Esophagus squamous epithelium (tissue), 5 donors: ENCODE results near the gene PSMC4. TPM values are rescaled to one million over a fixed set of nuclear protein-coding genes. Genes with fewer than 3 reads are reported as not detected.

Source experiments
- DNase-seq: peaks from one replicate; lab custom pipeline; 2025; lab: John Stamatoyannopoulos, UW
- H3K27ac ChIP-seq, 4 donors: fragments of 200-600 bp; sonication (generic); one replicate each; pipeline ENCODE4 v1.5.1; 2016 to 2019; ENCODE audit warnings: mild to moderate bottlenecking in 1 of 4
- H3K27me3 ChIP-seq, 4 donors: fragments of 200-600 bp; sonication (generic); 1 replicate in 3 of 4; 2 replicates in 1 of 4; pipeline versions ENCODE4 v1.5.1 to v1.6.0; 2017 to 2021; ENCODE audit warnings: antibody characterized with exemption in 1 of 4
- H3K36me3 ChIP-seq, 3 donors: fragments of 200-600 bp; sonication (generic); one replicate each; pipeline ENCODE4 v1.5.1; 2016 to 2019
- H3K4me1 ChIP-seq, 3 donors: fragments of 200-600 bp; sonication (generic); one replicate each; pipeline ENCODE4 v1.5.1; 2017 to 2019
- H3K4me3 ChIP-seq, 4 donors: fragments of 200-600 bp; sonication (generic); 1 replicate in 3 of 4; 2 replicates in 1 of 4; pipeline ENCODE4 v1.5.1; 2016 to 2019; ENCODE audit warnings: mild to moderate bottlenecking in 2 of 4, moderate library complexity in 1 of 4
- H3K9me3 ChIP-seq, 3 donors: fragments of 200-600 bp; sonication (generic); one replicate each; pipeline ENCODE4 v1.5.1; 2016 to 2019
- POLR2A ChIP-seq, 4 donors: fragments of 450-650 bp; IDR thresholded peaks; one replicate each; pipeline ENCODE4 v1.6.1; 2017; ENCODE audit warnings: antibody characterized with exemption in 4 of 4, mild to moderate bottlenecking in 4 of 4, moderate library complexity in 3 of 4
- WGBS, 2 donors: methylation state at CpG; one replicate each; pipeline ENCODE4 v1.1.5; 2018; 5-methylcytosine and 5-hydroxymethylcytosine counted together
- intact Hi-C: fragments of 100-400 bp; cut with DNase I; formaldehyde crosslinking; loops from one replicate; pipeline ENCODE4 v1.15.0; 2022
- total RNA-seq, 4 donors: library from RNA; depleted of rRNA; stranded (reverse); fragments of >200 nt; gene quantifications; one replicate each; pipeline ENCODE4 v1.1.0, GENCODE V29; 2016
- TF ChIP-seq, protein P1 (sequence below), 6 experiments: fragments of 450-650 bp in 4 of 6; fragments of 200-600 bp in 2 of 6; sonication (generic) in 2 of 6; IDR thresholded peaks; one replicate each; pipeline ENCODE4 v1.5.1; 2016 to 2019; ENCODE audit warnings: antibody characterized with exemption in 6 of 6, mild to moderate bottlenecking in 4 of 6, moderate library complexity in 4 of 6
- donor health status: DM: yes; HTN: yes; CAD: no.

PSMC4 gene
- total RNA-seq, 4 donors from 2014 or later = 80.1 to 112 (median 94.8) TPM

DNA sequence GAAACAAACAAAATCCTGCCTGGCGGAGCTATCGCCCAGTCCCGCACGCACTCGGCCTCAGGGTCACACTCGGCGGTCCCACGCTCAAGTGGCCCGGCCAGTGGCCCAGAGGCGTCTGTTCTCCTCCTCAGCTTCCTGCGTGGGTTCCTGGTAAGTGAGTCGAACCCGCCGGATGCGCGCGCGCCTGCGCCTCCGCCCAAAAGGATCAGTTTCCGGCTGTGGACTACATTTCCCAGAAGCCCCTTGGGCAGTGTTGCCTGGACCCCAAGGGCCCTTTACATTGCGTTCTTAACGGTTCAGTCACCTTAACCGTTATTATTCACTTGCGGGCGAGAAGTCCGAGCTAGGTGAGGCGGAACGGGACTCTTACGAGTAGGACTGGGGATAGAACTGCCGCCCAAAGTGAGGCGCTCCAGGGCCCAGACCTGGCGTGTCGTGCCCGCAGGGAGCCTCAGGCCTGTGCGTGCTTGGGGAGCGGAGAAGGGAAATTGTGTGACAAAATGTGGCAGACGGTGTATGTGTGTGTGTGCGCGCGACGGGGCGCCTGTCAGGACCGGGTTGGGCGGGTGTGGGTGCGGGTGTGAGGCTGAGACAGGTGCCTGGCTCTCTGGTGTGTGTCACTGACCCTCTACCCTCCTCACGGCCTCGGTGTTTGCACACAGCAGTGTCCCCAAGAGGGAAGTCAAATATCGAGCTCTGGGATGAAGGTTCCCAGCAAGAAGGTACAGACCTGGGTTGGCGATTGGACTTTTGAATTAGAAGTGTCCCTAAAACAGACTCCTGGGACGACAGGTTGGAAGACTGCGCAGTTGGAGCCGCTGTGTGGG, 26.1 kb downstream of the PSMC4 start, which contains the start of gene ZNF546:
TSS of gene ZNF546 (plus strand) at position 250 of the 827 bp plus-strand sequence. CDS start 1,267 bp downstream, outside the sequence.
- peaks cover 0 to 12% (median 0%) of the 10 kb centered on the region in 3 donors for H3K36me3 ChIP-seq
- peak; percentile 50 for DNase-seq
- peak in 3 of 4 donors; percentile 72 to 90 (median 88) for TF ChIP-seq POLR2A (IDR thresholded peaks at IDR 0.05)
- TF ChIP-seq, protein P1, sequence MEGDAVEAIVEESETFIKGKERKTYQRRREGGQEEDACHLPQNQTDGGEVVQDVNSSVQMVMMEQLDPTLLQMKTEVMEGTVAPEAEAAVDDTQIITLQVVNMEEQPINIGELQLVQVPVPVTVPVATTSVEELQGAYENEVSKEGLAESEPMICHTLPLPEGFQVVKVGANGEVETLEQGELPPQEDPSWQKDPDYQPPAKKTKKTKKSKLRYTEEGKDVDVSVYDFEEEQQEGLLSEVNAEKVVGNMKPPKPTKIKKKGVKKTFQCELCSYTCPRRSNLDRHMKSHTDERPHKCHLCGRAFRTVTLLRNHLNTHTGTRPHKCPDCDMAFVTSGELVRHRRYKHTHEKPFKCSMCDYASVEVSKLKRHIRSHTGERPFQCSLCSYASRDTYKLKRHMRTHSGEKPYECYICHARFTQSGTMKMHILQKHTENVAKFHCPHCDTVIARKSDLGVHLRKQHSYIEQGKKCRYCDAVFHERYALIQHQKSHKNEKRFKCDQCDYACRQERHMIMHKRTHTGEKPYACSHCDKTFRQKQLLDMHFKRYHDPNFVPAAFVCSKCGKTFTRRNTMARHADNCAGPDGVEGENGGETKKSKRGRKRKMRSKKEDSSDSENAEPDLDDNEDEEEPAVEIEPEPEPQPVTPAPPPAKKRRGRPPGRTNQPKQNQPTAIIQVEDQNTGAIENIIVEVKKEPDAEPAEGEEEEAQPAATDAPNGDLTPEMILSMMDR (IDR thresholded peaks at IDR 0.05) = peak in 1 of 6 experiments; percentile 16
- peaks cover 0 to 8% (median 6%) of the 10 kb centered on the region in 3 donors for H3K9me3 ChIP-seq
- H3K27ac ChIP-seq = peak within 1 kb of the TSS; percentile 79 to 92 (median 92)
- 6% methylated on average over 32 to 42 of the region's 53 CpGs for WGBS, 2 donors
- H3K27me3 ChIP-seq = no peaks in the 10 kb centered on the region
- peak within 1 kb of the TSS; percentile 54 to 87 (median 75) for H3K4me3 ChIP-seq
- intact Hi-C loops = no loop called here
- peaks cover 5 to 22% (median 7%) of the 10 kb centered on the region in 3 donors for H3K4me1 ChIP-seq

DNA sequence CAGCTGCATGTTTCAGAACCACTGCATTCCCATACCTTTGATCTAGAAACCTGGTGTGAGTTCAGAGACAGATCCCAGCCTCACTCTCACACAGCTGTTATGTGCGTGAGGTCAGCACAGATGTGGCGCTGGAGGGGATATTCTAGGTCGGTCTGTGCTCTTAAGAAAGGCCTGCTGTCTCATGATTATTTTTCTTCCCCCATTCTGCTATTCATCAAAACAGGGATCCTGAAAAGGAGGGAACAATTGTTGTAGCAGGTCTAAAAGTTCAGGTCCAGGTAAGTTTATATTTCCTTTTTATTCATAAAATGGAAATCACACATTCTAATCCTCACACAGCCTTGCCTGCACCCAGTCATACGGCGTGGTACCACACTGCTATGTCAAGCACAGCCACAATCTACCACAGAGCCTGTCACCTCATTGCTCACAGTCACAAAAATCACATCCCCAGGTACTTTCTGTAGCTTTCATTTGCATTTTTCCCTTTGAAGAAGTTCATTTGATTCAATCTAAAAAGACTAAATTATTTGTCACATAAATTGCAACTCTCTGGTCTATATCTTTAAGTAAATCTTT, 26.8 kb downstream of the PSMC4 start:
- Histone ChIP-seq H3K27ac (peak overlapping the region in 3 of 4 donors; percentile 91 to 92 (median 92)), H3K36me3 (peaks cover 0 to 12% (median 0%) of the 10 kb centered on the region in 3 donors), H3K4me1 (peaks cover 5 to 22% (median 7%) of the 10 kb centered on the region in 3 donors), H3K27me3 (no peaks in the 10 kb centered on the region), H3K4me3 (peak overlapping the region; percentile 54 to 87 (median 75)), H3K9me3 (peaks cover 0 to 8% (median 6%) of the 10 kb centered on the region in 3 donors)
- no peak for DNase-seq
- TF ChIP-seq POLR2A (IDR thresholded peaks at IDR 0.05) = no peak
- TF ChIP-seq, protein P1 (IDR thresholded peaks at IDR 0.05) = no peak
- intact Hi-C loops = no loop called here
- WGBS, 2 donors = 78% methylated on average over 5 of the region's 5 CpGs

DNA sequence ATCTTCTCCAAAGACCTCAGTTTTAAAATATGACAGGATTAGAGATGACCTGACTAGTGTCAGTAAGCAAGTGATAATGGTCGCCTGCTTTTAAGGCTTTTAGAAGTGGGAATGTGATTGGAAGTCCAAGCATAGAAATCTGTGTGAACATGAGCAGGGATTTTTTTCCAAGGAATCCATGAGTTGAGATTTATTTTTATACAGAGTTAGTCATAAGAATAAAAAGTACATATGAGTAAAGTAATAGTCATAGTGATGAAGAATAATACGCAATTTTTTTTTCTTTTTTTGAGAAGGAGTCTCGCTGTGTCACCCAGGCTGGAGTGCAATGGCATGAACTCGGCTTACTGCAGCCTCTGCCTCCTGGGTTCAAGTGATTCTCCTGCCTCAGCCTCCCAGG, 27.5 kb downstream of the PSMC4 start:
- peaks cover 5 to 22% (median 7%) of the 10 kb centered on the region in 3 donors for H3K4me1 ChIP-seq
- H3K4me3 ChIP-seq = no peak overlapping the region
- no peak overlapping the region for H3K27ac ChIP-seq
- intact Hi-C loops = no loop called here
- no peak for DNase-seq
- TF ChIP-seq POLR2A (IDR thresholded peaks at IDR 0.05) = no peak
- TF ChIP-seq, protein P1 (IDR thresholded peaks at IDR 0.05) = no peak
- peaks cover 0 to 12% (median 0%) of the 10 kb centered on the region in 3 donors for H3K36me3 ChIP-seq
- H3K27me3 ChIP-seq = no peaks in the 10 kb centered on the region
- peaks cover 0 to 7% (median 5%) of the 10 kb centered on the region in 3 donors for H3K9me3 ChIP-seq
- 64 to 83% methylated on average over 4 of the region's 4 CpGs for WGBS, 2 donors

DNA sequence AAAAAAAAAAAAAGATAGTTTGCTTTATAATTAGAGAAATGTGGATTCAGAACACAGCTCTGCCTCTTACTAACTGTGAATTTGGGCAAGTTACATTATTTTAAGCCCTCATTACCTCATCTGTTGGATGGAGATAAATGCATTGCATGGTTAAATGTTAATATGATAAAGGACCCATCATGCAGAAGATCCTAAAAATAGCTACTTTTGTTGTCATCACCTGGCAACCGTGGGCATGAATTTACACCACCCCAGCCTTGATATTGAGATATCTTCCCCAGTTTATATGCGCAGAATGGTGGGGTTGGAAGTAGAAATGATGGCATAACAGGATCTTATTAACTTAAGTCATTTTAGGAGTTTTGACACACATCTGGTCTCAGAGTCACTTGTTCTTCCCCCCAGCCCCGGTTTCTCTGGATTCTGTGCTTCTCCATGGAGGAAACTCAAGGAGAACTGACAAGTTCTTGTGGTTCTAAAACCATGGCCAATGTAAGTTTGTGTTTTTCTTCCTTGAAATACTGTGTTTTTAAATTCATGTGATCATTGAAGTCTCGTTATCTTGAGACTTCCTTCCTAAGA, 34.8 kb downstream of the PSMC4 start:
- 78 to 88% methylated on average over 4 of the region's 4 CpGs for WGBS, 2 donors
- peaks cover 0 to 47% (median 16%) of the 10 kb centered on the region in 3 donors for H3K36me3 ChIP-seq
- intact Hi-C loops = no loop called here

More for the DNA sequence above, 34.8 kb downstream of the PSMC4 start:
- H3K27me3 ChIP-seq = no peaks in the 10 kb centered on the region
- no peaks in the 10 kb centered on the region for H3K4me1 ChIP-seq
- TF ChIP-seq, protein P1 (IDR thresholded peaks at IDR 0.05) = no peak
- no peak for TF ChIP-seq POLR2A (IDR thresholded peaks at IDR 0.05)
- no peak overlapping the region for H3K27ac ChIP-seq
- H3K4me3 ChIP-seq = no peak overlapping the region
- DNase-seq = no peak
- H3K9me3 ChIP-seq = peaks cover 0 to 9% (median 0%) of the 10 kb centered on the region in 3 donors
